HG03342 (cell line): ENCODE measurements around the gene C10orf95.
"Not testable (repeated sequence)": the region's sequence is repeated elsewhere in the genome, so short reads cannot be mapped to it uniquely, and the experiment has no call there.

Source experiments
- ATAC-seq: cut with Tn5 transposase; IDR thresholded peaks from one replicate; pipeline ENCODE4 v1.9.1; 2021; ENCODE audit warnings: mild to moderate bottlenecking, moderate library complexity; ENCODE audit not compliant: unreplicated experiment

Gene C10orf95

GRCh38 chr10:102467318-102467717 lies 16.0 kb upstream of the C10orf95 start:
- ATAC-seq = no peak

GRCh38 chr10:102465466-102465865 lies 14.1 kb upstream of the C10orf95 start:
- no peak for ATAC-seq

- ATAC-seq = no peak
Measured at GRCh38 chr10:102463983-102464382, 12.6 kb upstream of the C10orf95 start.

DNA sequence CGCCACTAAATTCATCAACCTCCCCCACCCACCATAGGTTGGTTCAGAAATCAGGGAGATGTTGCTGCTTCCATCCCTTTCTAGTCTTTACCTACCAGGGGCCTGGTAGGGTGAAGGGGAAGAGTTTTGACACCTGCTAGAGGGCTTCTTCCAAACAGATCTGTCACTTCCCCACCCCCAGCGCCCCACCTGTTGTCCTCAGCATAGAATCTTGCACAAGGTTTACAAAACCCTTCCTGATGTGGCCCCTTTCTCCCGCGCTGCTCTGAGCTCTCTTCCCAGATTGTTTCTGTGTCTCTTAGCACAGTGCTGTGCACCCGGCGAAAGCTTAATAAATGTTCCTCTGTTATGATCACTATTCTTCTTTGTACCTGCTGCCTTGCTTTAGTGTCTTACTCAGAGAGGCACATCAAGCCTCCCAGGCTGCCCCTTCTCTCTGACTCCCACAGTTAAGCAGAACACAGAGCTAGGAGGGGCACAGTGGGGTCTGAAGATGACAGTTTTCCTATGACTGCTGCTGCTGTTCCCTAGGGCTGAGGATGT lies 11.2 kb upstream of the C10orf95 start:
- ATAC-seq = no peak

- peak; percentile 90 for ATAC-seq
Measured at GRCh38 chr10:102461187-102462054, 10.1 kb upstream of the C10orf95 start.

- ATAC-seq = peak; percentile 35
Measured at GRCh38 chr10:102460836-102461186, 9.5 kb upstream of the C10orf95 start.

DNA sequence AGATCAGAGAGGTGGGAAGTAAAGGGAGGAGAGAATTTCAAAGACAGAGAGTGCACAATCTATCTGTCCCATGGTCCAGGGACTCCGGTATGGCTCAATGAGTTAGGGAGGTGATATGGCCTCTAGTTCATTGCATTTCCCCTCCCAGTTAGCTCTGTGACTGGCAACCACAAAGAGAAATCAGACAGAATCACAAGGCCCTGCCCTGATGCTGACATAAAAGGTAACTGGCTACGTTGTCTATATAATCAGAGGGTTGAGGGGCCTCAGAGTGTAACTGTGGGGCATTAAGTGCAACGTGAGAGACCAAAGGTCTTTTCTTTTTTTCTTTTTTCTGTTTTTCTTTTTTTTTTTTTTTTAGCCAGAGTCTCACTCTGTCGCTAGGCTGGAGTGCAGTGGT lies 7.3 kb upstream of the C10orf95 start:
- ATAC-seq = no peak

- ATAC-seq = no peak
Measured at GRCh38 chr10:102457591-102458150, 6.3 kb upstream of the C10orf95 start.

DNA sequence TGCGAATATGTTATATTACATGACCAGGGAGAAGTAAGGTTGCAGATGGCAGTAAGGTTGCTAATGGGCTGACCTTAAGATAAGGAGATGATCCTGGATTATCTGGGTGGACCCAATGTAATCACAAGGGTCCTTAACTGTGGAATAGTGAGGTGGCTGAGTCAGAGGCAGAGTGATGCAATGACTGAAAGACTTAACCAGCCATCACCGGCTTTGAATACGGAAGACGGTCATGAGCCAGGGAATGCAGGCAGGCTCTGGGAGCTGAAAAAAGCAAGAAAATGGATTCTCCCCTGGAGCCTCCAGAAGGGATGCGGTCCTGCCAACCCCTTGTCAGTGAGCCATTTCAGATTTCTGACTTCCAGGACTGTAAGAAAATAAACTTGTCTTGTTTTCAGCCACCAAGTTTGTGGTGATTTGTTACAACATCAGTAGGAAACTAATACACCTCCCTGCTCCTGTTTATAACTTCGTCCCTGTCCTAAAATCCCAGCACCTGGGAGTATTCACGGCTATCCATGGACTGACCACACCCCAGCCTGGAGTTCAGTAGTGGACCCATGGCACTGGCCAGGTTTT lies 4.6 kb upstream of the C10orf95 start:
- no peak for ATAC-seq

DNA sequence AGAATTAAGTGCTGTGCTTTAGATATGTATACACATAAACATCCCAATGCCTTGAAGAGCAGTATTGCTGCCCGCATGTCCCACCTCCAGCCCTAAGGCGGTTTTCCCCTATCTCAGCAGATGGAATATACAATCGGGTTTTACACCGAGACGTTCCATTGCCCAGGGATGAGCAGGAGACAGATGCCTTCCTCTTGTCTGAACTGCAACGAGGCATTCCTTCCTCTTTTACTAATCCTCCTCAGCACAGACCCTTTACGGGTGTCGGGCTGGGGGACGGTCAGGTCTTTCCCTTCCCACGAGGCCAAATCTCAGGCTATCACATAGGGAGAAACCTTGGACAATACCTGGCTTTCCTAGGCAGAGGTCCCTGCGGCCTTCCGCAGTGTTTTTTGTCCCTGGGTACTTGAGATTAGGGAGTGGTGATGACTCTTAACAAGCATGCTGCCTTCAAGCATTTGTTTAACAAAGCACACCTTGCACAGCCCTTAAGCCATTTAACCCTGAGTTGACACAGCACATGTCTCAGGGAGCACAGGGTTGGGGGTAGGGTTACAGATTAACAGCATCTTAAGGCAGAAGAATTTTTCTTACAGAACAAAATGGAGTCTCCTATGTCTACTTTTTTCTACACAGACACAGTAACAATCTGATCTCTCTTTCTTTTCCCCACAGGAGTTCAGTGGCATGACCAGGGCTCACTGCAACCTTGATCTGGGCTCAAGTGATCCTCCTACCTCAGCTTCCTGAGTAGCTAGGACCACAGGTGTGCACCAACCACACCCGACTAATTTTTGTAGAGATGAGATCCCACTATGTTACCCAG lies 3.5 kb upstream of the C10orf95 start:
- ATAC-seq = not testable (repeated sequence)

- no peak for ATAC-seq
Measured at GRCh38 chr10:102453502-102453901, 2.2 kb upstream of the C10orf95 start.

DNA sequence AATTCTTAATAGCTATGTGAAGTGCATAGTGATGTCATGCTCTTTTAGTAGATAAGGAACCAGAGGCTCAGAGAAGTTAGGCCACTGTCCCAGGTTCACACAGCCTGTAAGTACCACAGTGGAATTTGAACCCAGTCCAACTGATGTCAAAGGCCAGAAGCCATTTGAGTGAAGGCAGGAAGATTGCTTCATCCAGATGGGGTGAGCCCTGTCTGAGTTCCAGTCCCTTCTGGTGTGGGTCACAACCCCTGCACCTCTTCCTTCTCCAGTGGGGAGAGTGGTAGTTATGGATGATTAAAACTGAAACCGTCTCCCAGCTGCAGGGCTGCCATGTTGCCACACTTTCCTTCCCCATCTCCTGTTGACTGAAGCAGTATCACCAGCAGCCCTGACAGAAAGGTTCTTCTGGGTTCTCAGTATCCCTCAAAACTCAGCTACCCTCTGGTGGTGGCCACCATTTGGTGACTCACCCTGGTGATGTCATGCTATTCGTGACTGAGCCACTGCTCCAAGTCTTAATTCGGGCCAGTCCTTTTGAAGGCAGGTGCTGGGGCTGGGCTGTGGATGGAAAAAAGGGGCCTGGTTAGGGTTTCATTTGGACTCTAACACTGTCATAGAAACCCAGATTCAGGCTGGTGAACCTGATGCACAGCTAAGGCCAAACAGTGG lies 1.5 kb upstream of the C10orf95 start:
- no peak for ATAC-seq

GRCh38 chr10:102450374-102451104 lies 804 bp downstream of the C10orf95 start:
- peak; percentile 76 for ATAC-seq

GRCh38 chr10:102450124-102450373 lies 1.3 kb downstream of the C10orf95 start:
- ATAC-seq = no peak

- peak; percentile 50 for ATAC-seq
Measured at GRCh38 chr10:102449321-102450123, 1.8 kb downstream of the C10orf95 start.

DNA sequence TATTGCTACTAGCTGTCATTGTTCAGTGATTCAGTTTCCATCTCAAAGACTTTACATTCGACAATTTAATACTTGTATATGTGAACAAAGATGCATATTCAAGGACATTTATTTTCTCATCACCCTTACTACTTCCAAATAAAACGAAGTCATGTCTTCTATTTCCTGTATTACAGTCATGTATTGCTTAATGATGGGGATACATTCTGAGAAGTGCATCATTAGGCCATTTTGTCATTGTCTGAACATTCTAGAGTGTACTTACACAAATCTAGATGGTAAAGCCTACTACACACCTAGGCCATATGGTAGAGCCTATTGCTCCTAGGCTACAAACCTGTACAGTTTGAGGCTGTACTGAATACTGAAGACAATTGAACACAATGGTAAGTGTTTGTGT lies 6.5 kb downstream of the C10orf95 start:
- ATAC-seq = no peak

- ATAC-seq = no peak
Measured at GRCh38 chr10:102438374-102438773, 13.0 kb downstream of the C10orf95 start.

GRCh38 chr10:102437515-102437914 lies 13.8 kb downstream of the C10orf95 start:
- no peak for ATAC-seq

DNA sequence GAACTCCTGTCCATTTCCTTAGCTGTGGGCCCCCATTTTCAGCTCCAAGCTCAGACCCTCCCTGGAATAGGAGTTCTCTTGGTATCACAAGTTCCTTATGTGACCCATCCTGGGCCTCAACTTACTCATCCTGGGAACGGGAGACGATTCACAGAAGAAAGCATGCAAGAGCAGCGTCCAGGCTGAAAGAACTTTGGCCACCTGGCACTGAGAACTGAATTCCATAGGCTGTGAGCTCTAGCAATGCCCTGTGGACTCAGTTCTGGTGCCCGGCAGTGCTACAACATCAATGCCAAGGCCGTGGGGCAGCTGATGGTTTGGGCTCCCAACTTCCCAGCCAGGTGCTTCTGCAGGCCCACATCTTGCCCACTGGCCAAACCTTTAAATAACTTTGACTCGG lies 15.0 kb downstream of the C10orf95 start:
- ATAC-seq = no peak
